Fibroblast of gingiva (primary cell): Measurements from ENCODE around the gene PTPN11.
"Not testable (repeated sequence)": the region's sequence is repeated elsewhere in the genome, so short reads cannot be mapped to it uniquely, and the experiment has no call there.

ENCODE experiments used
- DNase-seq: peaks from one replicate; pipeline ENCODE4 v3.0.0-alpha.2; 2011; ENCODE audit warnings: low read depth

Gene PTPN11

GRCh38 chr12:112409064-112409905 lies 9.5 kb upstream of the PTPN11 start, which contains the start of gene RPL6:
Gene RPL6, minus strand, starts transcription at chr12:112409605. Its CDS starts 949 bp downstream, at chr12:112408656.
- DNase-seq = peak; percentile 89

DNA sequence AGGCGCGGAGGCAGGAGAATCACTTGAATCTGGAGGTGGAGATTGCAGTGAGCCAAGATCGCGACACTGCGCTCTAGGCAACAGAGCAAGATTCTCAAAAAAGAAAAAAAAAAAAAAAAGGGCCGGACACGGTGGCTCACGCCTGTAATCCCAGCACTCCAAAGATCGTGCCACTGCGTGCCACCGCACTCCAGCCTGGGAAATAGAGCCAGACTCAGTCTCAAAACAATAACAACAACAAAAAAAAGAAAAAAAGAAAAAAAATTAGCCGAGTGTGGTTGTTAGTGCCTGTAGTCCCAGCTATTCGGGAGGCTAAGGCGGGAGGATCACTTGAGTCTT lies 8.9 kb upstream of the PTPN11 start:
- no peak for DNase-seq

DNA sequence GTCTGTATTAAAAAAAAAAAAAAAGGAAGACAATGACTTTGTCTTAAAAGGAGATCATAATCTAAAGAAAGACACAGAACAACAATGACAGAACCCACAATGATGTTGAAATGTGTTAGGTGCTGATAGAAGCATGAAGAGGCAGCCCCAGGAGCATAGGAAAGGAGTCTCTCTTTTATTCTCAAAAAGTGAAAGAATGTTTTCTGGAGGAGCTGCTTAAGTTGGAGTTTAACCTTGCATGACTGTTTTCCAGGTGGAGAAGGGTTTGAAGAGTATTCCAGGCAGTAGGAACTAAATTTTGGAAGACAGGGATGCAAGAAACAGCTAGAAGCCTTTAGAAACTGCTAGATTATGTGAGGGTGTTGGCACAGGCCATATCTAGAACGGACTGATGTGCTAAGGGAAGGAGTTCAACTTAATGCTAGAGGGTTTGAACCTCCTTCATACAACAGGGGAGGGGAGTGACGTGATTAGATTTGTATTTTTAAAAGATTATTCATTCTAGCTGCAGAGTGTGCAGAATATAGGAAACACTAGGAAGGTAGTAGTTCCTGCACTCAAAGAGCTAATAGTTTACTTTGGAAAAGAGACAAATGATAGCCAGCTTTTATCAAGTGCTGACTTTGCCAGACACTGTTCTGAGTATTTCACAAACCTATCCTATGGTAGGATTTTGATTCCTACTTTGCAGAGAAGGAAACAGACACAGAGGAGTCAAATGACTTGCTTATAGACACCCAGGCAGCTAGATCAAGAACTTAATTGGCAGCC lies 4.7 kb upstream of the PTPN11 start:
- no peak for DNase-seq

GRCh38 chr12:112415457-112415856 lies 3.3 kb upstream of the PTPN11 start:
- not testable (repeated sequence) for DNase-seq

GRCh38 chr12:112418273-112418607 lies 507 bp upstream of the PTPN11 start:
- no peak for DNase-seq

- peak; percentile 89 for DNase-seq
Measured at GRCh38 chr12:112419297-112420133, 768 bp downstream of the PTPN11 start.

DNA sequence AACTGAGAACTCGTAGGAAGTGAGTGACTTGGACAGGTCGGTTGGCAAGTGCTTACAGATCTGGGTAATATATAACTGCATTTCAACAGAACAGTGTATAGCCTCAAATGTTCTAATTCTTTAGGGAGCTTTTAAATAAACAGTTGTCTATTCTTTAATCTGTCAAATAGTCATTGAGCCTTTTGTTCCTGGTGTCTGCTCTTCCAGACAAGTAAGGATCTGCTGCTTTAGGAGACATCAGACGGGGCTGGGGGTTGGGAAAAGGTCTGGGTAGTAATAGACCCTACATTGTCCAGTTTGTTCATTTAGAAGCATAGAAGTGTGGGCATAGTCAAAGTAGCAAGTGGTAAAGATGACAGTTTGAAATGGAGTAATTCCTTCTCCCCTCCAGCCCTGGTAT lies 2.0 kb downstream of the PTPN11 start:
- DNase-seq = no peak

- DNase-seq = no peak
Measured at GRCh38 chr12:112421363-112421762, 2.6 kb downstream of the PTPN11 start.

- DNase-seq = peak; percentile 97
Measured at GRCh38 chr12:112422531-112422930, 3.8 kb downstream of the PTPN11 start.

GRCh38 chr12:112424126-112424525 lies 5.4 kb downstream of the PTPN11 start:
- no peak for DNase-seq

DNA sequence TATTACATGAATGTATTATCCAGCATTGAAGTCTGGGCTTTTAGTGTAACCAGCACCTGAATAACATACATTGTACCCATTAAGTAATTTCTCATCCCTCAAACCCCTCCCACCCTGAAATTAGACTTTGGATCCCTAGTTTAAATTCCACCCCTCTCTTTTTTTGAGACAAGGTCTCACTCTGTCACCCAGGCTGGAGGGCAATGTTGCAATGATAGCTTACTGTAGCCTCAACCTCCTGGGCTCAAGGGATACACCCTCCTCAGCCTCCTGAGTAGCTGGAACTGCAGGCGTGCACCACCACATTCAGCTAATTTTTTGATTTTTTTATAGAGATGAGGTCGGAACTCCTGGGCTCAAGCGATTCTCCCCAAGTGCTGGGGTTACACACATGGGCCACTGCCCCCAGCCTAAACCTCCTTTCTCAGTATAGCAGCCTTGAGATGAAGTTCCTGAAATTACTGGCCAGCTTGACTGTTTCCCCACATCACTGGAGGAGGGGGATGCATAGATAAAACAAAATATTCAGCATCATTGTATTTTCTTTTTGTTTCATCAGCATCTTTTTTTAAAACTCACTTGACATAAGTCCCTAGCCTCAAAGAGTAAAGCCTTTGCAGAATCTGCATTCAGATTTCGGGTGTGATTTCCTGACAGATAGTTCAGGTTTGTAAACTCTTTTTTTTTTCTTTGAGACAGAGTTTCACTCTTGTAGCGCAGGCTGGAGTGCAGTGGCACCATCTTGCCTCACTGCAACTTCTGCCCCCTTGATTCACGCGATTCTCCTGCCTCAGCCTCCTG lies 7.0 kb downstream of the PTPN11 start:
- no peak for DNase-seq

GRCh38 chr12:112427760-112428159 lies 9.0 kb downstream of the PTPN11 start:
- no peak for DNase-seq

- DNase-seq = no peak
Measured at GRCh38 chr12:112430929-112431328, 12.2 kb downstream of the PTPN11 start.

- DNase-seq = no peak
Measured at GRCh38 chr12:112431965-112432364, 13.2 kb downstream of the PTPN11 start.

DNA sequence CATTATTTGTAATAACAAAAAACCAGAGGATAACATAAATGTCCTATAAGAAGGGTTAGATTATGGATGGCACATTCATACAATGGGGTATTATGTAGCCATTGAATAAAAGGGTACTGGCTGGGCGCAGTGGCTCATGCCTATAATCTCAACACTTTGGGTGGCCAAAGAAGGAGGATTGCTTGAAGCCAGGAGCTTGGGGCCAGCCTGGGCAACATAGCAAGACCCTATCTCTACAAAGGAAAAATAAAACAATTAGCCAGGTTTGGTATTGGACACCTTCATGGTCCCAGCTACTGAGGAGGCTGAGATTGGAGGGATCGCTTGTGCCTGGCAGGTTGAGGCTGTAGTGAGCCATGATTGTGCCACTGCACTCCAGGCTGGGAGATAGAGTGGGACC lies 14.8 kb downstream of the PTPN11 start:
- no peak for DNase-seq

- DNase-seq = not testable (repeated sequence)
Measured at GRCh38 chr12:112438645-112439044, 19.9 kb downstream of the PTPN11 start.

DNA sequence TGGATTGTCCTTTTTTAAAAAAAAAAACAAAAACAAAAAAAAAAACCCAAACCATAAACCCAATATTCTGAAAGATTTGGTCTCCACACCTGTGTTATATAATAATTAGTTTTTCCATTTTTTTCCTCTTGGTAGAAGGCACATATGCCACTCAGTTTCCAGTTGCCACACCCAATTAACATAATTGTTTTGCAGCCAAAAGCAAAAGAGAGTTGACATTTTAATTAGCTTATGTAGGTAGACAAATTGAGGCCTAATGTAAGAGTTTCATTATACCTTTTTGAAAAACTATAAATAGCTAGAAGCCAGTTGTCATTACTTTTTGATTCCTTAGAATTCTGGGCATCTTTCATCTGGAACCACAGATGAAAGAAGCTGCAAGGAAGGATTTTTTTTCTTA lies 21.0 kb downstream of the PTPN11 start:
- no peak for DNase-seq

DNA sequence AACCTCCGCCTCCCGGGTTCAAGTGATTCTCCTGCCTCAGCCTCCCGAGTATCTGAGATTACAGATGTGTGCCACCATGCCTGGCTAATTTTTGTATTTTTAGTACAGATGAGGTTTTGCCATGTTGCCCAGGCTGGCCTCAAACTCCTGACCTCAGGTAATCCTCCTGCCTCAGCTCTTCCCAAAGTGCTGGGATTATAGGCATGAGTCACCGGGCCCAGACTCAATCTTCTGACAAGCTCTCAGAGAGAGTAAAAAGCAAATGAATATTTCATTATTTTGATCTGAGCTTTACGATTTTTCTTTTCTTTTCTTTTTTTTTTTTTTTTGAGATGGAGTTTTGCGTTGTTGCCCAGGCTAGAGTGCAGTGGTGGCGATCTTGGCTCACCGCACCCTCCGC lies 21.9 kb downstream of the PTPN11 start:
- DNase-seq = not testable (repeated sequence)

- no peak for DNase-seq
Measured at GRCh38 chr12:112443916-112444315, 25.2 kb downstream of the PTPN11 start.

DNA sequence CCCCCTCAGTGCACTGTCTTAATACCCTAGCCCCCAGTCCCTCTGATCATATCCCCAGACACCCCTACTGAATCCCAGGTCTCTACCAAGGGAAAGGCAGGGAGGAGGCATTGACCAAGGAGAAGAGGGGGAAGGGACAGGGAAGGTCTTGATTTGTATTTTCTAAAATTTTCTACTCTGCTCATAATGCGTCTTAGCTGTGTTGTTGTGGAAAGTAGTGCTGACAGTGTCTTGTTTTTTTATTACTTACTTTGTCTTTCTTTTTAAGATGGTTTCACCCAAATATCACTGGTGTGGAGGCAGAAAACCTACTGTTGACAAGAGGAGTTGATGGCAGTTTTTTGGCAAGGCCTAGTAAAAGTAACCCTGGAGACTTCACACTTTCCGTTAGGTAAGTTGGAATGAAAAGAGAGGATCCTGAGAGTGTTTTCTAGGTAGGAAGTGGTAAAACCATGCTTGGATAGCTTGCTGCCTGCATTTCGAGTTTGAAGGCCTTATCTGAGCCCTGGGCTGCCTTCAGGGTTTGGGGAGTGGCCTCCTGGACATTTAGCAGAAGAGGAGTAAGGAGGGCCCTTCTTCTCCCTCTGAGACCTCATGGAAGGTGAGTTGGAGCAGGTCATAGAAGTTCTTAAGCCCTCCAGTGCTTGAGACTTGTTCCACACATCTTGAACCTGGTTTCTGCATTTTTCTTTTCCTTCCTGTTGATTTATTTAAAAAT lies 27.4 kb downstream of the PTPN11 start:
- no peak for DNase-seq

GRCh38 chr12:112447106-112447505 lies 28.4 kb downstream of the PTPN11 start:
- DNase-seq = no peak
